NCI-H345 treated with DMSO at 0.1 percent for 48 hours (cell line): ENCODE measurements around the gene EML4.
A peak's percentile ranks its signal among the peaks of the same experiment; 100 is the strongest.

ENCODE experiments used
- DNase-seq: peaks from one replicate; lab custom pipeline; 2025; ENCODE audit not compliant: unreplicated experiment; lab: John Stamatoyannopoulos, UW

EML4 gene

DNA sequence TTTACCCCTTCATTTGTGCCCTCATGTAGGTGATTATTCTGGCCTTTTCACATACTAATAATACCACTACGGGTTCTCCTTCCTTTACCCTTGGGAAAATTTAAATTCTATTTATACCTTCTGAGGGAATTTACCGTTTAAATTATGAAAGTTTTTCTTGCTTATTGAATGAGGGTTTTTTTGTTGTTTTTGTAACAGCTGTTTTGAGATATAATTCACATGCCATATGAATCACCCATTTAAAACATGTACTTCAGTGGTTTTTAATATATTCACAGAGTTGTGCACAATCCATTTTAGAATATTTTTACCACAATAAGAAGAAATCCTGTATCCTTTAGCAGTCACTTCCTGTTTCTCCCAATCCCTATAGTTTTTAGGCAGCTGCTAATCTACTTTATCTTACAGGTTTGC, 54.7 kb downstream of the EML4 start:
- no peak for DNase-seq

DNA sequence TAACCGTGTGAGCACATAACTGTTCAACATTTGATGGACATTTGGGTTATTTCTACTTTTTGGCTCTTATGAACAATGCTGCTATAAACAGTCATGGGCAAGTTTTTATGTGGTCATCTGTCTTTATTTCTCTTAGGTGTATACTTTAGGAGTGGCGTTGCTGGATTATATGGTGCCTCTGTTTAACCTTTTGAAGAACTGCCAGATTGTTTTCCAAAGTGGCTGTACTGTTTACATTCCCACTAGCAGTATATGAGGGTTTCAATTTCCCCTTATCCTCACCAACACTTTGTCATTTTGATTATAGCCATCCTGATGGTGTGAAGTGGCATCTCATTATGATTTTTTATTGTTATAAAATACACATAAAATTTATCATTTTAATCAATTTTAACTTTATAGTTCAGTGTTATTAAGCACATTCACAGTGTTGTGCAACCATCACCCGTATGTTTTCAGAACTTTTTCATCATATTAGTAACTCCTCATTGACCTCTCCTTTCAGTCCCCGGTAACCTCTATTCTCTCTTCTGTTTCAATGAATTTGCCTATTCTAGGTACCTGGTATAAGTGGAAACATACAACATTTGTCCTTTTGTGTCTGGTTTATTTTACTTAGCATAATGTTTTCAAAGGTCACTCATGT, 55.4 kb downstream of the EML4 start:
- peak; percentile 6 for DNase-seq

DNA sequence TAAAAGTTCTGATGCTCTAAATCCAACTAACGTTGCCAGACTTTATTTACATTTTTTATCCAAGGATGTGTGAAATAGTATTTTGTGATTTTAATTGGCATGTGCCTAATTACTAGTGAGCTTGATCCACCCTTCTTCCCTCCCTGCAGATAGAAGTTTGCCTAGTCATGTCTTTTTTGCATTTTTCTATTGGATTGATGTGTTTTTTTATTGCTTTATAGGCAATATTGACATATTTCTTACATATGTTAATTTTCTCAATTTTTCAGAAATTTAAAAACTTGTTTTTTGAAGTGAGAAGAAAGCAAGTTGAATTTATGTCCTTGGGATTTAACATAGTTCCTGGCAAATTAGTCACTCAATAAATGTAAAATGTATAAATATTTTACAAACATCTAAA, 56.4 kb downstream of the EML4 start:
- DNase-seq, result no peak

DNA sequence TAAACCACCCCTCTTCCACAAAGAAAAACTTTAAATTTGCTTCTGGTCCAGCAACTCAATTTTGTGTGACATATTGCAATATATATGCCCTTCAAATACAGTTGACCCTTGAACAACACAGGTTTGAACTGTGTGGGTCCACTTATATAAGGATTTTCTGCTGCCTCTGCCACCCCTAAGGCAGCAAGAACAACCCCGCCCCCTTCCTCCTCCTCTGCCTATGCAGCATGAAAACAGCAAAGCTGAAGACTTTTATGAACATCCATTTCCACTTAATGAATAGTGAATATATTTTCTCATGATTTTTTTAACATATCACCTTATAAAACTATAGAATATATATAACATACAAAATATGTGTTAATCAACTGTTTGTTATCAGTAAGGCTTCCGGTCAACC, 58.3 kb downstream of the EML4 start:
- DNase-seq, result no peak

DNA sequence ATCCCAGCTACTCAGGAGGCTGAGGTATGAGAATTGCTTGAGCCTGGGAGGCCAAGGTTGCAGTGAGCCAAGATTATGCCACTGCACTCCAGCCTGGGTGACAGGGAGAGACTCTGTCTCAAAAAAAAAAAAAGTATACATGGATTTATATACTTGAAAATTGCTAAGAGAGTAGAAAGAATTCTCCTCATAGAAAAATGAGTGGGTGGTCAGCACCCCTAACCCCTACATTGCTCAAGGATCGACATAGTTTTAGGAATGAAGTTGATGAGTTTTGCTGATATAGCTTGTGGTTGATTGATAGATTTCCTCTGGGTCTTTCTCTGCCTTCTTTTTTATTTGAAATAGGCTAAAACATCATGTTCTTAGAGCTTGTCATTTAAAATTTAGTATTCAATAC, 58.9 kb downstream of the EML4 start:
- DNase-seq, result no peak

GRCh38 chr2:42229949-42230348, 60.8 kb downstream of the EML4 start:
- no peak for DNase-seq

- DNase-seq, result no peak
These were observed 61.7 kb downstream of the EML4 start for GRCh38 chr2:42230891-42231290.

DNA sequence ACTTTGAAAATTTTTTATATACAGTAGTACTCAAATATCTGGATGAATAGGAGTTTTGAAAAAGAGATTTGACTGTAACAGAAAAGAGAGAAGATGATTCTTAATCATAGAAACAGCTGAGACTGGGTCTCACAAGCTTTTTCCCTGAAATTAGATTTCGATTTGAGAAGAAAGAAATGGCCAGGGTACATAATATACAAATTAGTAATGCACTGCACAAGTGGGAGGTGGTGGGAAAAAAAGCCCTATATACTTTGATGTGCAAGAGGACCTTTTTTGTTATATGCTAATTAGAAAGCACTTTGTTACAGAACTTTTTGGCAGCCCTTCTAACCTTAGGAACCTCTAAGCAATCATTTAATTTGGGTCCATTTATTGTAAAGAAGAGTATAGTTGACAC, 62.9 kb downstream of the EML4 start:
- DNase-seq, result no peak

GRCh38 chr2:42233976-42234441, 64.9 kb downstream of the EML4 start:
- DNase-seq, result no peak

GRCh38 chr2:42236911-42237310, 67.8 kb downstream of the EML4 start:
- no peak for DNase-seq

DNA sequence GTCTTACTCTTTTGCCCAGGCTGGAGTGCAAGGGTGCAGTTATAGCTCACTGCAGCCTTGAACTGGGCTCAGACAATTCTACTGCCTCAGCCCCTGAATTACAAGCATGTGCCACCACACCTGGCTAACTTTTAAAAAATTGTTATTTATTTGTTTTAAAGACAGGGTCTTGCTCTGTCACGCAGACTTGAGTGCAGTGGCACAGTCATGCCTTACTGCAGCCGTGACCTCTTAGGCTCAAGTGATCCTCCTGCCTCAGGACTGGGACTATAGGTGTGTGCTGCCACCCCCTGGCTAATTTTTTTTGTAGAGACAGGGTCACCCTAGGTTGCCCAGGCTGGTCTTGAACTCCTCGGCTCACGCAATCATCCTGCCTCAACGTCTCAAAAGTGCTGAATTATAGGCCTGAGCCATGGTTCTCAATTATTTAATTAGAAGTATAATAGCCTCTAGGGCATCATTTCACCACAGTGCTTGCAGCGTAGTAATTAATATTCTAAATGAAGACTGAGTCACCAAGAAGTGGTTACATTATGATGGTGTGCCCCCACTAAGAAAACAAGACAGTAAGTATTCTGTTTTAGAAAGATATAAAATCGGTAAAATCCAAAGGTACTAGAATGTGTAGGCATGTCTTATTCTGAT, 69.6 kb downstream of the EML4 start:
- DNase-seq, result peak; percentile 11

DNA sequence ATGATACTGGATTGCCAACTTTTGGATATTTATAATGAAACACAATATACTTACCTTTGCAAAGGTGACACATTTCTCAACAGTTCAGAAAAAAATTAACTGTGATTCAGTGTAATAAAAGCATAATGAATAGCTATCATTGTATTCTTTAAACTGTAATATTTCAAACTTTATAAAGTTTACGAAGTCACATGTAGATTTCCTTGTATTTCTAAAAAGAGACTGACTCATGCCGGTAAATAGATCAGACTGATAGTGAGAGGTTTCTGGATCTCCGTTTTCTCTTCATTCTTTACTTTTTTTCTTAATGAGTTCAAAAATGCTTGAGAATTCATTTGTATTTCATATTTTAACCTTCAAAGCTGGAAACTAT, 70.1 kb downstream of the EML4 start:
- no peak for DNase-seq

- DNase-seq, result no peak
These were observed 70.7 kb downstream of the EML4 start for GRCh38 chr2:42239811-42240210.

- DNase-seq, result no peak
These were observed 72.4 kb downstream of the EML4 start for GRCh38 chr2:42241517-42241916.

DNA sequence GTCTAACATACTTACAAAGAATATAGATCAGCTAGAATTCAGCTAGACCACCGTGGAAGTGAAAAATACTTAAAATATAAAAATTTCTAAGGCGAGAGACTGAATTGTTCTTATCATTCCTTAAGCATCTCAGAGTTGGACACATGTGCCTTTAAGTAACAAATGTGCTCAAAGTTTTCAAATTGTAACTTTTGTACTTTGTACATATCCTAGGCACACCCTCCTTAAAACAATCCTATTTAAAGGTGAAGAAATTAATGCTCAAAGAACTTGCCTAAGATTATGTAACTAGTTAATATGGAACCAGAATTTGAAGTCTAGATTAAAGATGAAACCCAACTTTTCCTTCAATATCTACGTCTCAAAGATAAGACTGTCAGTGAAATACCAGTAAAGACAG, 74.1 kb downstream of the EML4 start:
- no peak for DNase-seq

- no peak for DNase-seq
These were observed 75.4 kb downstream of the EML4 start for GRCh38 chr2:42244520-42244919.

- no peak for DNase-seq
These were observed 76.2 kb downstream of the EML4 start for GRCh38 chr2:42245396-42245795.

DNA sequence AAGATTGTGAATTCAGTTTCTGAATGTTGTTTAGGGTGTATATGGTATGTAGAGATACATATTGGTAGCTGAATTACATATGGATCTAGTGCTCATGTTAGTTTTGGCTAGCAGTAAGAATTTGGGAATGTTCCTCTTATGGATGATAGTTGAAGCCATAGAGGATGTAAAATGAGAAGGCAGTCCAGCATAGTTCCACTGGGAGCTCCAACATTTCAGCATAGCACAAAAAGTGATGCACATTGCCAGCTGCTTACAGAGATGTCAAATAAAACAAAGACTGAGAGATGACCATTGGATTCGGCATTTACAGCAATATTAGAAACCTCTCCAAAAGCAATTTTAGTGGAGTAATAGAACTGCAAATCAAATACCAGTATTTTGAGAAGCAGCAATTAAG, 77.4 kb downstream of the EML4 start:
- no peak for DNase-seq

DNA sequence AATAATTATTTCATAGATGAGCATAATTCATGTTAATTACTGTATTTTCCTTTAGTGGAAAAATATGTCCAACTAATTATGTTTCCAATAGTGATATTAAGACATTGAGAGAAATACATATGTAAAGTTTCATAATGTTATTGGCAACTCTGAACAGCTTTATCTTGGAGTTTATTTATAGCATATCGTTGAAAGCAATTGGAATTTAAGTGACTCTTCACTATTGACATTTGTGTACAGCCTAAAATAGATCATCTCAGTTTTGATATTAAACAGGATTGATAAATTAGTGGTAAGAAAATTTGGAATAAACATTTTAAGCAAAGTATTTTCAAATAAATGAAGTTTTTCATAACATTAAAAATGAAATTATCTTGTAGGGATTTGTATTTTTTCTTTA, 79.7 kb downstream of the EML4 start:
- DNase-seq, result no peak

DNA sequence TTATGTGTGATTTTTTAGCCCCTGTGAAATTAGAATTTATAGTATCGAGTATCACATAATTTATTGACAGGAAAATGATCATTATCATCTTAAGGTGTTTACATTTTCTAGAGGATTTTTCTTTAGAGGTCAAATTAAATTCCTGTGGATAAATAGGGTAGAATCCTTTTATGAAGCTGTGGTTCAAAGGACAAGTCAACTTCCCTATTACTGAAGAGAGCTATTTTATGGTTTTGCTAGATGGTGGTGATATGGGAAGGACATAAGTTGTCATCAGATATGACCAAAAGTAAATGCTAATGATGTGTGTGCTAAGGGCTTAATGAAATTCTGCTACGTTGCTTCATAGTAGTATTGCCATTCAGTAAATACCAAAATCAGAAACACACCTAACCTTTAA, 80.1 kb downstream of the EML4 start:
- no peak for DNase-seq

- peak; percentile 21 for DNase-seq
These were observed 80.7 kb downstream of the EML4 start for GRCh38 chr2:42249887-42250286.

GRCh38 chr2:42250925-42251324, 81.8 kb downstream of the EML4 start:
- DNase-seq, result no peak

DNA sequence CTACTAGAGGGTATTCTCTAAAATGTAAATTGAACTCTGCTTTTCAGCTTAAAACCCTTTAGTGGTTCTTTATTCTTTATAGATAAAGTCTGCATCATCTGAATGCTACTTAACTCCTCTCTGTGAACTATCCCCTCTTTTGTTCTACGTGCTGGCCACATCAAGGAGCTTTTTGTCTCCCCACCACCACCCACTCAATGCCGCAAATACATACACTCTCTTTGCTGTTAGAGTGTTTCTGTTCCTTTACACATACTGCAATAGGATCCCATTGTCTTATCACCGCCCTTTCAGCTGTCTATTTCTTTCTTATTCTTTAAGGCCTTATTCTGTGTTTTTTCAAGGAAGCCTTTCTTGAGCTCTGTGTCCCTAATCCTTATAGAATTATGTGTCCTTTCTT, 83.3 kb downstream of the EML4 start:
- no peak for DNase-seq
